HEK293 (cell line): ENCODE measurements around the gene PARD3.
A peak's percentile ranks its signal among the peaks of the same experiment; 100 is the strongest.

ENCODE experiments used
- CTCF ChIA-PET: fragments of 350-600 bp; formaldehyde crosslinking; extraction: SDS; loops from one replicate; lab custom pipeline; 2021; ENCODE audit warnings: antibody characterized with exemption; lab: Yijun Ruan, JAX
- POLR2A ChIA-PET: fragments of 300-600 bp; formaldehyde crosslinking; extraction: SDS; loops from one replicate; lab custom pipeline; 2020; ENCODE audit warnings: antibody characterized with exemption, inconsistent platforms; lab: Yijun Ruan, JAX
- H3K27ac ChIP-seq: fragments of 200-500 bp; sonication (Bioruptor generic); 2 replicates; pipeline ENCODE4 v1.5.1; 2014; ENCODE audit warnings: low read depth, low read length, control low read depth, inconsistent platforms; ENCODE audit errors: extremely low read depth
- H3K36me3 ChIP-seq, 2 experiments: fragments of 200-500 bp in 1 of 2; sonication (Bioruptor generic) in 1 of 2; 1 replicate in 1 of 2; 2 replicates in 1 of 2; pipeline ENCODE4 v1.5.1; 2014 to 2017; ENCODE audit warnings: inconsistent platforms in 2 of 2, low read length in 2 of 2; ENCODE audit not compliant: control insufficient read depth in 2 of 2, insufficient read depth in 1 of 2
- H3K4me1 ChIP-seq: fragments of 200-500 bp; sonication (Bioruptor generic); 2 replicates; pipeline ENCODE4 v1.5.1; 2014; ENCODE audit warnings: mild to moderate bottlenecking, low read length, inconsistent platforms; ENCODE audit not compliant: control insufficient read depth, insufficient read depth
- H3K4me3 ChIP-seq: 2 replicates; pipeline ENCODE4 v1.5.1; 2011; ENCODE audit warnings: low read depth, mild to moderate bottlenecking, control low read depth, low read length, moderate library complexity
- H3K9me3 ChIP-seq: fragments of 200-500 bp; sonication (Bioruptor generic); 2 replicates; pipeline ENCODE4 v1.5.1; 2014; ENCODE audit warnings: low read depth, low read length, inconsistent platforms; ENCODE audit not compliant: control insufficient read depth, insufficient read depth
- EGR2 ChIP-seq: fragments of 450-650 bp; formaldehyde crosslinking; IDR thresholded peaks from 2 replicates; pipeline ENCODE4 v1.5.1; 2016; ENCODE audit warnings: low read depth, missing biosample characterization, missing genetic modification characterization
- HIC1 ChIP-seq: fragments of 450-650 bp; formaldehyde crosslinking; IDR thresholded peaks from 2 replicates; pipeline ENCODE4 v1.5.1; 2016; ENCODE audit warnings: missing biosample characterization, missing genetic modification characterization
- REST ChIP-seq: fragments of 450-650 bp; formaldehyde crosslinking; IDR thresholded peaks from 2 replicates; pipeline ENCODE4 v1.5.1; 2016; ENCODE audit warnings: missing biosample characterization, missing genetic modification characterization
- TCF7L2 ChIP-seq: IDR thresholded peaks from 2 replicates; pipeline ENCODE4 v1.6.1; 2011; ENCODE audit warnings: low read depth, mild to moderate bottlenecking, inconsistent platforms, low read length, moderate library complexity, borderline replicate concordance
- ZNF148 ChIP-seq: fragments of 450-650 bp; formaldehyde crosslinking; IDR thresholded peaks from 2 replicates; pipeline ENCODE4 v1.5.0; 2017; ENCODE audit warnings: missing biosample characterization, missing genetic modification characterization, borderline replicate concordance
- ZNF175 ChIP-seq: fragments of 450-650 bp; formaldehyde crosslinking; IDR thresholded peaks from 2 replicates; pipeline ENCODE4 v1.5.1; 2016; ENCODE audit warnings: missing biosample characterization, missing genetic modification characterization
- ZNF280D ChIP-seq: fragments of 450-650 bp; formaldehyde crosslinking; IDR thresholded peaks from 2 replicates; pipeline ENCODE4 v1.5.1; 2016; ENCODE audit warnings: missing biosample characterization, missing genetic modification characterization
- ZNF311 ChIP-seq: fragments of 450-650 bp; formaldehyde crosslinking; IDR thresholded peaks from 2 replicates; pipeline ENCODE4 v1.5.1; 2017; ENCODE audit warnings: missing biosample characterization, missing genetic modification characterization, borderline replicate concordance
- ZNF362 ChIP-seq: fragments of 450-650 bp; formaldehyde crosslinking; IDR thresholded peaks from 2 replicates; pipeline ENCODE4 v1.5.1; 2016; ENCODE audit warnings: missing biosample characterization, missing genetic modification characterization
- ZNF473 ChIP-seq: fragments of 450-650 bp; formaldehyde crosslinking; IDR thresholded peaks from 2 replicates; pipeline ENCODE4 v1.5.1; 2017; ENCODE audit warnings: missing biosample characterization, missing genetic modification characterization
- ZNF530 ChIP-seq: fragments of 450-650 bp; formaldehyde crosslinking; IDR thresholded peaks from 2 replicates; pipeline ENCODE4 v1.5.1; 2016; ENCODE audit warnings: low read depth, missing biosample characterization, missing genetic modification characterization
- ZNF626 ChIP-seq: fragments of 450-650 bp; sonication (Bioruptor Pico); formaldehyde crosslinking; IDR thresholded peaks from 2 replicates; pipeline ENCODE4 v1.5.1; 2018; ENCODE audit warnings: missing biosample characterization, missing genetic modification characterization, inconsistent platforms
- ZNF707 ChIP-seq: fragments of 450-650 bp; formaldehyde crosslinking; IDR thresholded peaks from 2 replicates; pipeline ENCODE4 v1.5.1; 2016; ENCODE audit warnings: missing biosample characterization, missing genetic modification characterization

PARD3 gene

GRCh38 chr10:34164029-34164428, 651.1 kb downstream of the PARD3 start (continued):
- no peak for TF ChIP-seq ZNF530 (tag by site-specific recombination)
- no peak for TF ChIP-seq REST (tag by site-specific recombination)
- no peak for TF ChIP-seq ZNF707 (tag by site-specific recombination)

- TF ChIP-seq ZNF175 (tag by site-specific recombination) (no peak), EGR2 (0 out of 2 replicates have a peak, but pooled peaks have one; percentile 9)
- Histone ChIP-seq H3K27ac (no peak overlapping the region), H3K9me3 (no peaks in the 10 kb centered on the region), H3K36me3 (no peaks in the 10 kb centered on the region), H3K4me1 (no peaks in the 10 kb centered on the region), H3K4me3 (no peak overlapping the region)
- ChIA-PET POLR2A (no interaction called here), CTCF (interaction anchor here (0.6 kb wide), 1 partner anchor 297 kb away, joined by 3 read pairs; no protein-coding TSS in a partner anchor)
Observed at GRCh38 chr10:34163075-34163905, 651.8 kb downstream of the PARD3 start.

- TF ChIP-seq HIC1 (tag by site-specific recombination) (no peak), ZNF148 (tag by site-specific recombination) (no peak), ZNF280D (tag by site-specific recombination) (no peak), ZNF626 (tag by site-specific recombination) (no peak), ZNF473 (tag by site-specific recombination) (no peak), TCF7L2 (no peak), ZNF311 (tag by site-specific recombination) (no peak), ZNF362 (tag by site-specific recombination) (no peak)
- TF ChIP-seq, all 188 proteins: peak for 0
- Histone ChIP-seq H3K36me3 (no peaks in the 10 kb centered on the region), H3K4me1 (no peaks in the 10 kb centered on the region), H3K27ac (no peak overlapping the region), H3K4me3 (no peak overlapping the region), H3K9me3 (no peaks in the 10 kb centered on the region)
- POLR2A ChIA-PET, result no interaction called here
- CTCF ChIA-PET, result no interaction called here
Observed at GRCh38 chr10:34161777-34162370, 653.2 kb downstream of the PARD3 start.
